SU-DHL-6 (cell line): Measurements from ENCODE around the gene ZNF536.

ENCODE experiments used
- H2AFZ ChIP-seq: fragments of 200-600 bp; sonication (generic); 2 replicates; pipeline ENCODE4 v1.6.1; 2014; ENCODE audit warnings: low read depth, mild to moderate bottlenecking, moderate library complexity, mixed read lengths, antibody characterized with exemption, low read length; ENCODE audit not compliant: severe bottlenecking
- H3F3A ChIP-seq: fragments of 200-600 bp; shearing (Covaris generic); 2 replicates; pipeline ENCODE4 v1.6.0; 2016; ENCODE audit warnings: antibody characterized with exemption, mild to moderate bottlenecking; ENCODE audit not compliant: insufficient read depth
- H3K27ac ChIP-seq: fragments of 200-600 bp; sonication (generic); 2 replicates; pipeline ENCODE4 v1.5.1; 2016; ENCODE audit warnings: low read depth, mild to moderate bottlenecking, low read length, moderate library complexity, mixed read lengths
- H3K27me3 ChIP-seq: fragments of 200-600 bp; sonication (generic), shearing (Covaris generic); 2 replicates; pipeline ENCODE4 v1.6.0; 2014; ENCODE audit warnings: mild to moderate bottlenecking, low read length
- H3K36me3 ChIP-seq: fragments of 200-600 bp; sonication (generic); 2 replicates; pipeline ENCODE4 v1.6.1; 2014; ENCODE audit warnings: mild to moderate bottlenecking, low read length, mixed read lengths
- H3K4me2 ChIP-seq: fragments of 300-600, 200-600 bp; shearing (Covaris generic), sonication (generic); 2 replicates; pipeline ENCODE4 v1.6.0; 2014; ENCODE audit warnings: low read length, low read depth, mild to moderate bottlenecking; ENCODE audit not compliant: poor library complexity, severe bottlenecking
- H3K4me3 ChIP-seq: fragments of 200-600 bp; sonication (generic); 2 replicates; pipeline ENCODE4 v1.5.1; 2014; ENCODE audit warnings: antibody characterized with exemption, low read length, mild to moderate bottlenecking, mixed read lengths; ENCODE audit not compliant: insufficient read depth, poor library complexity, severe bottlenecking
- H3K79me2 ChIP-seq: fragments of 200-600 bp; sonication (generic); 2 replicates; pipeline ENCODE4 v1.6.1; 2014; ENCODE audit warnings: mild to moderate bottlenecking, low read length, moderate library complexity; ENCODE audit not compliant: insufficient read depth
- H3K9ac ChIP-seq: fragments of 200-600 bp; sonication (generic); 2 replicates; pipeline ENCODE4 v1.7.0; 2014; ENCODE audit warnings: mild to moderate bottlenecking, low read length
- H3K9me2 ChIP-seq: fragments of 200-600 bp; sonication (generic); replicated peaks from 2 replicates; pipeline ENCODE4 v1.6.1; 2014; ENCODE audit warnings: low read length; ENCODE audit not compliant: insufficient read depth
- H3K9me3 ChIP-seq: fragments of 200-600 bp; sonication (generic); 2 replicates; pipeline ENCODE4 v1.6.1; 2014; ENCODE audit warnings: low read length, mixed read lengths; ENCODE audit not compliant: insufficient read depth
- H4K20me1 ChIP-seq: fragments of 200-600 bp; sonication (generic); 2 replicates; pipeline ENCODE4 v1.6.1; 2014; ENCODE audit warnings: low read depth, mild to moderate bottlenecking, antibody characterized with exemption, low read length, moderate library complexity, mixed read lengths
- EZH2phosphoT487 ChIP-seq: fragments of 200-600 bp; sonication (generic), shearing (Covaris generic); conservative IDR thresholded peaks from 2 replicates; pipeline ENCODE4 v1.6.1; 2018; ENCODE audit warnings: mild to moderate bottlenecking, antibody characterized with exemption, low read length, moderate library complexity, mixed read lengths
- TF ChIP-seq, protein P1 (sequence below): fragments of 200-600 bp; sonication (generic); IDR thresholded peaks from one replicate; pipeline ENCODE4 v1.5.1; 2017; ENCODE audit warnings: antibody characterized with exemption, mild to moderate bottlenecking, low read length, moderate library complexity; ENCODE audit not compliant: insufficient read depth, poor library complexity, severe bottlenecking

ZNF536 gene

DNA sequence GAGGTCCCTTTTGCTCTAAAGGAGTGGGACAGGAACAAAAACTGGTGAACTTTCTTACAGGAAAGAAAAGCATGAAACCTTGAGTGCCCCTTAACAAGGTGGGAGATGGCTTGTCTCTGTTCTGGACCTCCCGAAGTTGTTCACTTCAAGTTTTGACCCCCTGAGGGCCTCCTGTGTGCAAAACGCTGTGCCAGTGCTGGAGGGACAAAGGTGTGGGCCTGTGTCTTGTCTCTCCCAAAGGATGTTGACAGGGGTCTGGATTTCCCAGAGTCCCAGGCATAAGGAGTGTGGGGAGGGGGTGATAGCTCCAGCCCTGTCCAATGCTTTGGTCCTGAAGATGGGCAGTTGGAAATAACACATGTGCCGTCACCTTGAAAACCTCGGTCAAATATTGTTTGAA lies 6.5 kb downstream of the ZNF536 start:
- no peak overlapping the region for H3K4me2 ChIP-seq
- H3K36me3 ChIP-seq, result no peaks in the 10 kb centered on the region
- H3K27ac ChIP-seq, result no peak overlapping the region
- no peaks in the 10 kb centered on the region for H3K27me3 ChIP-seq
- no peaks in the 10 kb centered on the region for H4K20me1 ChIP-seq
- no peak overlapping the region for H2AFZ ChIP-seq
- no peak overlapping the region for H3K4me3 ChIP-seq
- no peak overlapping the region for H3K9ac ChIP-seq
- H3K9me2 ChIP-seq, result no peaks in the 10 kb centered on the region
- H3K79me2 ChIP-seq, result no peaks in the 10 kb centered on the region
- H3F3A ChIP-seq, result no peaks in the 10 kb centered on the region
- no peaks in the 10 kb centered on the region for H3K9me3 ChIP-seq
- TF ChIP-seq EZH2phosphoT487, result no peak
- TF ChIP-seq, protein P1, sequence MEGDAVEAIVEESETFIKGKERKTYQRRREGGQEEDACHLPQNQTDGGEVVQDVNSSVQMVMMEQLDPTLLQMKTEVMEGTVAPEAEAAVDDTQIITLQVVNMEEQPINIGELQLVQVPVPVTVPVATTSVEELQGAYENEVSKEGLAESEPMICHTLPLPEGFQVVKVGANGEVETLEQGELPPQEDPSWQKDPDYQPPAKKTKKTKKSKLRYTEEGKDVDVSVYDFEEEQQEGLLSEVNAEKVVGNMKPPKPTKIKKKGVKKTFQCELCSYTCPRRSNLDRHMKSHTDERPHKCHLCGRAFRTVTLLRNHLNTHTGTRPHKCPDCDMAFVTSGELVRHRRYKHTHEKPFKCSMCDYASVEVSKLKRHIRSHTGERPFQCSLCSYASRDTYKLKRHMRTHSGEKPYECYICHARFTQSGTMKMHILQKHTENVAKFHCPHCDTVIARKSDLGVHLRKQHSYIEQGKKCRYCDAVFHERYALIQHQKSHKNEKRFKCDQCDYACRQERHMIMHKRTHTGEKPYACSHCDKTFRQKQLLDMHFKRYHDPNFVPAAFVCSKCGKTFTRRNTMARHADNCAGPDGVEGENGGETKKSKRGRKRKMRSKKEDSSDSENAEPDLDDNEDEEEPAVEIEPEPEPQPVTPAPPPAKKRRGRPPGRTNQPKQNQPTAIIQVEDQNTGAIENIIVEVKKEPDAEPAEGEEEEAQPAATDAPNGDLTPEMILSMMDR, result no peak

DNA sequence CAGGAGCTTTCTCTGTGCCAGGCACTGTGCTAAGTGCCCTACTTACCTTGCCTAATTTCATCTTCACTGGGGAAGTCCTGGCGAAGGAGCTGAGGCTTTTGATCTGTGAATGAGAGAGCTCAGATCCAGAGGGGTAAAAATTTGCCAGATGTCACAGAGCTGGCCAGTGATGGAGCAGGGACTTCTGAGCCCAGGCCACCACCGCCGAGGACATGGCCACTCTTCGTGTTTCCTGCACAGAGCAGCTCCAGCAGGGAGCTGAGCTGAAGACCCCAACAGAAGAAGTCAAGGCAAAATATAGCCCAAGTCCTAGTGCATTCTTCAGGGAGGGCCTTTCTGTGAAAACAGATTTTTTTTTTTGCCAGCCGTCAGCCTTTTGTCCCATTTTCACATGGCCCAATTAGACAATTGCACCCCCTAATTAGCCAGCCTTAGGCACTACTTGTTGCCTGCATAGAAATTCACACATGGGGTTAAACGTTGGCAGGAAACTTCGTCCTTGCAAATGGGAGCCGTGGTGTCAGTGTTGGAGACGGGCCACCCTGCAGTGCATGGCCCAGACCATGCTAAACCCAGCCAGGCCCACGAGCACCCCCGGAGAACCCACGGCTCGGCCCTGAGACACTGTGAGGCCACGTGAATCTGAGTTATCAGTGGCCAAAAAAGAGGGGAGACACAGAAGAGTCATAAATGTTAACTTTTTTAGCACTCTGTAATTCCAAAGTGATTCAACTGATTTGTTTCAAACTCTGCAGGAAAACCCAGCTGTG lies 7.8 kb downstream of the ZNF536 start:
- Histone ChIP-seq H3K27ac (no peak overlapping the region), H3K36me3 (no peaks in the 10 kb centered on the region), H3K9me2 (no peaks in the 10 kb centered on the region), H3K9ac (no peak overlapping the region), H3K27me3 (no peaks in the 10 kb centered on the region), H2AFZ (no peak overlapping the region), H4K20me1 (no peaks in the 10 kb centered on the region), H3F3A (no peaks in the 10 kb centered on the region), H3K4me3 (no peak overlapping the region), H3K9me3 (no peaks in the 10 kb centered on the region), H3K4me2 (no peak overlapping the region), H3K79me2 (no peaks in the 10 kb centered on the region)
- TF ChIP-seq, protein P1, result no peak
- TF ChIP-seq EZH2phosphoT487, result no peak

DNA sequence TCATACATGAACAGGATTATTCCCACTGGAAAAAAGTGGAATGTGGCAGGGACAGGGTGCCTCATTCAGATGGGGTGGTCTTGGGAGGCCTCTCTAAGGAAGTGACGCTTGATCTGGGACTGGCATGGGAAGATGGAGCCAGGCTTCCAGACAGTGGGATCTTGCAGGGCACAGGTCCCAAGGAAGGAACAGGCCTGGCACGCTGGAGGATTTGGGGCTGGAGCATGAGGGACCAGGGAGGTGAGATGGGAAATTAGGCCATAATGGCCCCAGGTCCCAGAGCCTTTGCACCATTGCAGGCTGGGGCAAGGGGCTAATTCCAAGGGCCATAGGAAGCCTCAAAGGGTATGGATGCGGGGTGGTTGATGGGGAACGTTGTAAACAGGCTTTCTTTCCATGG lies 9.2 kb downstream of the ZNF536 start:
- Histone ChIP-seq H3F3A (no peaks in the 10 kb centered on the region), H3K4me2 (no peak overlapping the region), H3K9ac (no peak overlapping the region), H3K27ac (no peak overlapping the region), H2AFZ (no peak overlapping the region), H3K79me2 (no peaks in the 10 kb centered on the region), H3K27me3 (no peaks in the 10 kb centered on the region), H3K9me3 (no peaks in the 10 kb centered on the region), H4K20me1 (no peaks in the 10 kb centered on the region), H3K36me3 (no peaks in the 10 kb centered on the region), H3K4me3 (no peak overlapping the region), H3K9me2 (no peaks in the 10 kb centered on the region)
- no peak for TF ChIP-seq EZH2phosphoT487
- TF ChIP-seq, protein P1, result no peak
